Loucy (cell line): Measurements from ENCODE around the gene RAPH1.
"Not testable (repeated sequence)": the region's sequence is repeated elsewhere in the genome, so short reads cannot be mapped to it uniquely, and the experiment has no call there.

Experiments
- H2AFZ ChIP-seq: fragments of 200-600 bp; sonication (generic); 2 replicates; pipeline ENCODE4 v1.6.0; 2016; ENCODE audit warnings: antibody characterized with exemption, mild to moderate bottlenecking, low read length, moderate library complexity
- H3F3A ChIP-seq: fragments of 200-600 bp; 2 replicates; pipeline ENCODE4 v1.6.0; 2016; ENCODE audit warnings: antibody characterized with exemption, low read depth, mild to moderate bottlenecking
- H3K27me3 ChIP-seq: fragments of 200-600 bp; sonication (generic); 2 replicates; pipeline ENCODE4 v1.6.1; 2014; ENCODE audit warnings: low read length, mild to moderate bottlenecking; ENCODE audit not compliant: insufficient read depth, poor library complexity, severe bottlenecking
- H3K36me3 ChIP-seq: fragments of 200-600 bp; sonication (generic); 2 replicates; pipeline ENCODE4 v1.6.1; 2016; ENCODE audit warnings: low read length; ENCODE audit not compliant: insufficient read depth
- H3K4me1 ChIP-seq: fragments of 200-600 bp; sonication (generic); 2 replicates; pipeline ENCODE4 v1.5.1; 2014; ENCODE audit warnings: low read length, mild to moderate bottlenecking; ENCODE audit not compliant: insufficient read depth, poor library complexity, severe bottlenecking
- H3K4me2 ChIP-seq: fragments of 200-600 bp; sonication (generic); 2 replicates; pipeline ENCODE4 v1.6.0; 2014; ENCODE audit warnings: antibody characterized with exemption, low read length, low read depth, mild to moderate bottlenecking; ENCODE audit not compliant: poor library complexity, severe bottlenecking
- H3K4me3 ChIP-seq: fragments of 200-600 bp; sonication (generic); 2 replicates; pipeline ENCODE4 v1.5.1; 2014; ENCODE audit warnings: low read length, mild to moderate bottlenecking, mixed read lengths; ENCODE audit not compliant: poor library complexity, severe bottlenecking
- H3K79me2 ChIP-seq: fragments of 200-600 bp; sonication (generic); 2 replicates; pipeline ENCODE4 v1.6.1; 2014; ENCODE audit warnings: low read length; ENCODE audit not compliant: insufficient read depth
- H3K9ac ChIP-seq: fragments of 200-600 bp; sonication (generic); 2 replicates; pipeline ENCODE4 v1.6.0; 2014; ENCODE audit warnings: mild to moderate bottlenecking, low read depth, low read length, moderate library complexity; ENCODE audit not compliant: poor library complexity, severe bottlenecking
- H3K9me2 ChIP-seq: fragments of 200-600 bp; sonication (generic); replicated peaks from 2 replicates; pipeline ENCODE4 v1.6.1; 2016; ENCODE audit warnings: low read depth, low read length, mixed read lengths
- H3K9me3 ChIP-seq: fragments of 200-600 bp; sonication (generic); 2 replicates; pipeline ENCODE4 v1.6.1; 2014; ENCODE audit warnings: mild to moderate bottlenecking, antibody characterized with exemption, low read length, low read depth; ENCODE audit not compliant: insufficient read depth
- H4K20me1 ChIP-seq: fragments of 200-600 bp; sonication (generic); 2 replicates; pipeline ENCODE4 v1.6.0; 2014; ENCODE audit warnings: antibody characterized with exemption, low read length, mild to moderate bottlenecking; ENCODE audit not compliant: insufficient read depth, poor library complexity, severe bottlenecking
- EZH2phosphoT487 ChIP-seq: fragments of 200-600 bp; IDR thresholded peaks from 2 replicates; pipeline ENCODE4 v1.6.1; 2018; ENCODE audit warnings: antibody characterized with exemption, mild to moderate bottlenecking, moderate library complexity, borderline replicate concordance
- TF ChIP-seq, protein P1 (sequence below): fragments of 200-600 bp; sonication (generic); conservative IDR thresholded peaks from 2 replicates; pipeline ENCODE4 v1.5.1; 2014; ENCODE audit warnings: mild to moderate bottlenecking, antibody characterized with exemption, low read length

Gene RAPH1

DNA sequence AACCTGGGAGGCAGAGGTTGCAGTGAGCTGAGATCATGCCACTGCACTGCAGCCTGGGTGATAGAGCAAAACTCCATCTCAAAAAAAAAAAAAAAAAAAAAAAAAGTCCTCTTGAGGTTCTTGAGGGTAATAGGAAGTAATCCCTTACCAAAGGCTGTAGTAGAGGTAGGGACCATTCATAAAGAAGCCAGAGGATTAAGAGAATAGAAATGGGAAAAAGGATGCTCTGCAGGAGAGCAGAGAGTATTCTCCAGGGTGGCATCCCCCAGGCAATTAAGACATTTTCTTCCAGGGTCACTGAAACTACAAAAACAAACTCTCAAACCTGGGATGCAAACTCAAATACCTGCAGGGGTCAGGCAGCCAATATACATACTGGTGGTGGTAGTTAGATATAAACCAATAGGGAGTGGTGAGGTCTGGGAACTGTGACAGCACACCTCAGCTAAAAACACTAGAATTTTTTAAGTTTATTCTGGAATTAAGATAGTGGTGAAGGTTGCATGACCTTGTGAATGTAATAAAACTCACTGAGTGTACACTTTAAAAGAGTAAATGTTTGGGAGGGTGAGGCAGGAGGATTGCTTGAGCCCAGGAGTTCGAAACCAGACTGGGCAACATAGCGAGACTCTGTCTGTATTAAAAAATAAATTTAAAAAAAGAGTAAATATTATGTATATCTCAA, 24.7 kb downstream of the RAPH1 start:
- Histone ChIP-seq H3K4me1 (no peaks in the 10 kb centered on the region), H3K9me3 (no peaks in the 10 kb centered on the region), H3F3A (no peaks in the 10 kb centered on the region), H3K36me3 (no peaks in the 10 kb centered on the region), H3K9me2 (no peaks in the 10 kb centered on the region), H3K9ac (no peak overlapping the region), H3K27me3 (no peaks in the 10 kb centered on the region), H3K4me2 (no peak overlapping the region), H2AFZ (no peak overlapping the region), H3K4me3 (no peak overlapping the region), H4K20me1 (no peaks in the 10 kb centered on the region), H3K79me2 (no peaks in the 10 kb centered on the region)
- TF ChIP-seq, protein P1, sequence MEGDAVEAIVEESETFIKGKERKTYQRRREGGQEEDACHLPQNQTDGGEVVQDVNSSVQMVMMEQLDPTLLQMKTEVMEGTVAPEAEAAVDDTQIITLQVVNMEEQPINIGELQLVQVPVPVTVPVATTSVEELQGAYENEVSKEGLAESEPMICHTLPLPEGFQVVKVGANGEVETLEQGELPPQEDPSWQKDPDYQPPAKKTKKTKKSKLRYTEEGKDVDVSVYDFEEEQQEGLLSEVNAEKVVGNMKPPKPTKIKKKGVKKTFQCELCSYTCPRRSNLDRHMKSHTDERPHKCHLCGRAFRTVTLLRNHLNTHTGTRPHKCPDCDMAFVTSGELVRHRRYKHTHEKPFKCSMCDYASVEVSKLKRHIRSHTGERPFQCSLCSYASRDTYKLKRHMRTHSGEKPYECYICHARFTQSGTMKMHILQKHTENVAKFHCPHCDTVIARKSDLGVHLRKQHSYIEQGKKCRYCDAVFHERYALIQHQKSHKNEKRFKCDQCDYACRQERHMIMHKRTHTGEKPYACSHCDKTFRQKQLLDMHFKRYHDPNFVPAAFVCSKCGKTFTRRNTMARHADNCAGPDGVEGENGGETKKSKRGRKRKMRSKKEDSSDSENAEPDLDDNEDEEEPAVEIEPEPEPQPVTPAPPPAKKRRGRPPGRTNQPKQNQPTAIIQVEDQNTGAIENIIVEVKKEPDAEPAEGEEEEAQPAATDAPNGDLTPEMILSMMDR: no peak
- no peak for TF ChIP-seq EZH2phosphoT487

DNA sequence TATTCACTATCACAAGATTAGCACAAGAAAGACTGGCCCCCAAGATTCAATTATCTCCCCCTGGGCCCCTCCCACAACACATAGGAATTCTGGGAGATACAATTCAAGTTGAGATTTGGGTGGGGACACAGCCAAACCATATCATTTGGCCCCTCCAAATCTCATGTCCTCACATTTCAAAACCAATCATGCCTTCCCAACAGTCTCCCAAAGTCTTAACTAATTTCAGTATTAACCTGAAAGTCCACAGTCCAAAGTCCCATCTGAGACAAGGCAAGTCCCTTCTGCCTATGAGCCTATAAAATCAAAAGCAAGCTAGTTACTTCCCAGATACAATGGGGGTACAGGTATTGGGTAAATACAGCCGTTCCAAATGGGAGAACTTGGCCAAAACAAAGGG, 31.6 kb downstream of the RAPH1 start:
- H2AFZ ChIP-seq, H4K20me1 ChIP-seq, H3K4me3 ChIP-seq, H3K4me1 ChIP-seq, H3K4me2 ChIP-seq, H3K36me3 ChIP-seq, H3K9ac ChIP-seq, H3K9me3 ChIP-seq, H3K27me3 ChIP-seq, H3K79me2 ChIP-seq, H3F3A ChIP-seq, H3K9me2 ChIP-seq: not testable (repeated sequence)

DNA sequence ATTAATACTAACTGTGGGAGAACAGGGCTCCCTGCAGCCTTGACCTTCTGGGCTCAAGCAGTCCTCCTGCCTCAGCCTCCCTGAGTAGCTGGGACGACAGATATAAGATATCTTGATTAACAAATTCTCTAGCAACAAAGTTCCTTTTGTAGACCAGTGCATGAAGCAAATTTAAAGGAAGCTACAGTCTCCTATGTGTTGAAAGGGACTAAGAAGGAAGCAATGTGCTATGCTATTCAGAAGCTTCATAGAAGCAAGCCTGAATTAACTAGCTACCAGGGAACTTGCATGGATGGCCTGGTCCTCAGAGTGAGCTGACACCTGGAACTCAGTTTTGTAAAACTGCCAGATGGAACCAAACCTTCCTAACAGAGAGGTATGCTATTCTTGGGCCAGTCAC, 33.2 kb downstream of the RAPH1 start:
- Histone ChIP-seq H3K79me2 (no peaks in the 10 kb centered on the region), H3K4me1 (peaks cover 9% of the 10 kb centered on the region), H3K4me2 (no peak overlapping the region), H3K4me3 (no peak overlapping the region), H3K36me3 (no peaks in the 10 kb centered on the region), H4K20me1 (no peaks in the 10 kb centered on the region), H2AFZ (no peak overlapping the region), H3K9ac (no peak overlapping the region), H3K27me3 (no peaks in the 10 kb centered on the region), H3F3A (no peaks in the 10 kb centered on the region), H3K9me3 (no peaks in the 10 kb centered on the region), H3K9me2 (no peaks in the 10 kb centered on the region)
- TF ChIP-seq, protein P1: no peak

DNA sequence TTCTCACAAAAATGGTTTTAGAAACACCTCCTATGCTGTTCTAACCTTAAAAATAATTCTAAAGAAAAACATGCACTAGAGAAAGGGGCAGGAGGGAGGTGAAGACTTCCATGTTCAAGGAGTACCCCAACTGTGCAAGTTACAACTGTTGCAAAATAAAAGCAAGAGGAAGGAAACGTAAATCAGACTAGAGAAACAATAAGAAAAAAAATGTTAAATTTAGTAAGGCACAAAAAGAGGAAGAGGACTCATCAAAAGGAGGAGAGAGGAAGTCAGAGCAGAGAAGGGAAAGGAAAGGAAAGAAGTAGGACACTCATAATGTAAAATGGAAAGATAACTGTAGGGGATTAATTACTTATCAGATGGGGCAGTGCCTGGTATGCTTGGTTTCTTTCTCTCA, 34.1 kb downstream of the RAPH1 start:
- no peaks in the 10 kb centered on the region for H3K27me3 ChIP-seq
- H2AFZ ChIP-seq: peak overlapping the region; percentile 54; the same call in 1 of the 2 replicates
- H3K9me3 ChIP-seq: no peaks in the 10 kb centered on the region
- no peak for TF ChIP-seq EZH2phosphoT487
- TF ChIP-seq, protein P1: no peak
- H3K79me2 ChIP-seq: no peaks in the 10 kb centered on the region
- peaks cover 9% of the 10 kb centered on the region for H3K4me1 ChIP-seq
- peak overlapping the region; percentile 1 for H3K4me3 ChIP-seq
- H3K9me2 ChIP-seq: no peaks in the 10 kb centered on the region
- no peaks in the 10 kb centered on the region for H3K36me3 ChIP-seq
- H3F3A ChIP-seq: no peaks in the 10 kb centered on the region
- peak overlapping the region; percentile 33 for H3K4me2 ChIP-seq
- H3K9ac ChIP-seq: no peak overlapping the region
- H4K20me1 ChIP-seq: no peaks in the 10 kb centered on the region
